GM21528 (cell line): ENCODE results near the gene PHF1.
A peak's percentile ranks its signal among the peaks of the same experiment; 100 is the strongest.

Experiments
- ATAC-seq: cut with Tn5 transposase; IDR thresholded peaks from one replicate; pipeline ENCODE4 v1.9.1; 2021; ENCODE audit warnings: mild to moderate bottlenecking, moderate library complexity; ENCODE audit not compliant: unreplicated experiment, low FRiP score

Gene PHF1

DNA sequence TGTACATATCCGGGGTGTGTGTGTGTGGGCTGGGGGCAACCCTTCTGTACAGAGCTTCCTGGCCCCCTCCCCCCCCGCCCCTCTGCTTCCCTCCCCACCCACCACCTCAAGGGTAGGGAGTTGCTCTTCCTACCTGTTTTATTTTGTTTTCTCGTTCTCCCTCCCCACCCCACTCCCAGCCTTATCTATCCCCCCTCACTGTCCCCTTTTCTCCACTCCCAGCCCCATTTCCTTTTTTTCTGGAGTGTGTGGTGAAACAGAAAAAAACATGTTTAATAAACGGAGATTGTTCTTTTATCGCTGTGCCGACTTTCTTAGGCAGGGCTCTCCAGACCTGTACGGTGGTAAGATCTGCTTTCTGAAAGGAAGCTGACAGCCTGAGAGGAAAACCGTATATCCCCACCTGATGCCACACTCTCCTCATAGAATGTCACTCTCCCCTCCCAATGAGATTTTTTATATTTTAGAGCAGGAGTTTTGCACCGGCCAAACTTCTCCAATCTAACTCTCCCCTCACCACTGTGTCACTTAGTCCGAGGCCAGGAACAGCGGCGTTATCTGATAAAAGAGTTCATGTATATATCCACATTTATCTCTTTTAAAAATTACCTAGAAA is 42.7 kb downstream of the PHF1 start:
- no peak for ATAC-seq

DNA sequence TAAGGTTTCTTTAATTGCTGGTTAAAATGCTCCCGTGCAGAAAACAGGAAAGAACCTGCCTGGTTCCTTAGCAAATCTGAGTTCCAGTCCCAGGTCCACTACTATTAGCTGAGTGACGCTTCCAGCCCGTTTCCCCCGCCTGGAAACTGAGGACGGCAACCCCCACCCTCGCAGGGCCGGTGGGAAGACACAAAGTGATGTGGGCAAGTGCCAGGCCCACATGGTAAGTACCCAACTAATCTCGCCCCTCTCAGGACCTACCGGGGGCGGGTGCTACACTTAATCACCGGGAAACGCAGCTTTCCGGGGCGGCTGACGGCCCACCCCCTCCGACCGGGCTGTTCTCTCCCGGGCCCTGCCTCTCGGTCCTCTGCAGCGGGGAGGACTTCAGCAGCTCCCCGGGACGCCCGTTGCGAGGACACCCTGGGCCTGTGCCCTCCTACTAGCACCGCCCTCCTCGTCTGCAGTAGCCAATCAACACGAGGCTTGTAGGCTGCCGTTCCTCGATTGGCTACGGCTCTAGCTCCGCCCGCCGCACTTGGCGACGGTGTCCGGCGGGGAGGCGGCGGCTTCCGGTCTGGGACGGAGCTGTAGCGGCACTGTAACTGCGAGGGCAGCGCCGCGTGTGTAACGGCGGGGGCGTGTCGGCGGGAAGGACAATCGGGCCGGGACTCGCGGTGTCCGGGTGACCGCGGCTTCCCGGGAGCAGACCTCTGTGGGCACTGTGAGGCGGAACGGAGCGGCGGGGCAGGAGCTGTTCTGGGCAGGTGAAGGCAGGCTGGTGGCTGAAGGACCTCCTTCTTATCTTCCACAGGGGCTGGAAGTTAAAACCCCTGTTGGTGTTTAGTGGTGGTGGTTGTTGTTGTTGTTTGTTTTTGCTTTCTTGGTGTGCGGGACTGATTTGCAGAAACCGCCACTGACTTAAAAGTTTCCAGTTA is 43.5 kb downstream of the PHF1 start, which contains the start of gene ZBTB9:
TSS of gene ZBTB9 (plus strand) at position 568 of the 938 bp plus-strand sequence. CDS start 525 bp downstream, outside the sequence.
- peak; percentile 96 for ATAC-seq

DNA sequence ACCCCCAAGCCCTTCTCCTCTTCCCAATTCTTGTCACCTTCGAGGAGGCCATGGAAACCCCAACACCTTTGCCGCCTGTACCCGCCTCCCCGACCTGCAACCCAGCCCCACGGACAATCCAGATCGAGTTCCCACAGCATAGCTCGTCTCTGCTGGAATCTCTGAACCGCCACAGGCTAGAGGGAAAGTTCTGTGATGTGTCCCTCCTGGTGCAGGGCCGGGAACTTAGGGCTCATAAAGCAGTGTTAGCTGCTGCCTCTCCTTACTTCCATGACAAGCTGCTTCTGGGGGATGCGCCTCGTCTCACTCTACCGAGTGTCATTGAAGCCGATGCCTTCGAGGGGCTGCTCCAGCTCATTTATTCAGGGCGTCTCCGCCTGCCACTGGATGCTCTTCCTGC is 44.2 kb downstream of the PHF1 start:
- ATAC-seq, result no peak

DNA sequence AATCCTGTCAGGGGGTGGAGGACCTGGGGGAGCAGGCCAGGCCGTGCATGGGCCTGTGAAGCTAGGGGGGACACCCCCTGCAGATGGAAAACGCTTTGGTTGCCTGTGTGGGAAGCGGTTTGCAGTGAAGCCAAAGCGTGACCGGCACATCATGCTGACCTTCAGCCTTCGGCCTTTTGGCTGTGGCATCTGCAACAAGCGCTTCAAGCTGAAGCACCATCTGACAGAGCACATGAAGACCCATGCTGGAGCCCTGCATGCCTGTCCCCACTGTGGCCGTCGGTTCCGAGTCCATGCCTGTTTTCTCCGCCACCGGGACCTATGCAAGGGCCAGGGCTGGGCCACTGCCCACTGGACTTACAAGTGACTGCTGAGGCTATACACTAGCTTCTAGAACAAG is 45.3 kb downstream of the PHF1 start:
- no peak for ATAC-seq

DNA sequence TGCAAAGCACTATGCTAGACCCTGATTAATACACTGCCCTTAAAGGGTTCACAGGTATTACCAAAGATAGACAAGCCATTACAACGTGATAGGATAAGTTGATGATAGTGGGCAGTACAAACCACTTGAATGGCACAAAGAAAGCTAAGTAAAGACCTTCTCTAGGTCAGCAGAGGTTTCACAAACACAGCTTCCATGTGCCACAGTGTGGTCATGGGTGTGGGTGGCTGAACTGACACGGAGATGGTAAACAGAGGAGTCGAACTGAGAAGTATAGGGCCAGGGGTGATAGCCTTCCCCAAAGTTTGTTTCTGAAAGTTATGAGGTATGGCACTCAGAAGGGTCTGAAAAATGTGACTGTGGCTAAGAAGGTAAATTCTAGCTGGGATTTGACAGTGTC is 47.9 kb downstream of the PHF1 start:
- no peak for ATAC-seq

DNA sequence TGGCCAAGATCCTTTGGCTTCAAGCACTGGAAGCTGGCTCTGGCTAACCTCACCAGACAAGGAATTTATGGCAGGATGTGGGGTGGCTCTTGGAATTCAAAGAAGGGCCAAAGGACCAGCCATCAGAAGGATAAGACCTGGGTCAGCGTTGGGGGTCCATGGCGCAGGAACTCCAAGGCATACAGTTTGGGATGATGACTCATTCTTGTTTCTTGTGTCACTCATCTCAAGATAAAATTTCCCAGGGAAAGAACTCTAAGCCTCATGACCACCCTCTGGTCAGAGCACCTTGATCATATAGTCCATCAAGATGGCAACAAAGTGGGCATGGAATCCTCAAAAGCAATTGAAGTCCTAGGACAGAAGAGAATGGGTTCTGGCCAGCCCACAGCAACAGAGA is 48.4 kb downstream of the PHF1 start:
- no peak for ATAC-seq
